Peyer's patch (tissue), 4 donors: Measurements from ENCODE around the gene CASQ1.

Experiments
- CTCF ChIP-seq, 6 experiments: fragments of 450-650 bp in 4 of 6; fragments of 200-600 bp in 2 of 6; sonication (generic) in 1 of 6; IDR thresholded peaks; one replicate each; pipeline ENCODE4 v1.5.1; 2017 to 2019; ENCODE audit warnings: antibody characterized with exemption in 6 of 6, mild to moderate bottlenecking in 3 of 6, moderate library complexity in 1 of 6
- POLR2A ChIP-seq, 2 donors: fragments of 450-650 bp; IDR thresholded peaks; one replicate each; pipeline ENCODE4 v1.5.1; 2017; ENCODE audit warnings: antibody characterized with exemption in 2 of 2, mild to moderate bottlenecking in 2 of 2, moderate library complexity in 2 of 2

- TF ChIP-seq CTCF (IDR thresholded peaks at IDR 0.05) (no peak), POLR2A (IDR thresholded peaks at IDR 0.05) (no peak)
Measured at GRCh38 chr1:160159846-160160245, 30.5 kb upstream of the CASQ1 start.
